Karpas-422 (cell line): ENCODE results near the gene THOC3. TPM values are rescaled to one million over a fixed set of nuclear protein-coding genes. Genes with fewer than 3 reads are reported as not detected.

Experiments used
- total RNA-seq: library from RNA; depleted of rRNA; stranded (reverse); fragments of >200 nt; shearing (Covaris generic); gene quantifications from 2 replicates; pipeline ENCODE4 v1.2.3, GENCODE V29; 2014; ENCODE audit warnings: low replicate concordance; rRNA removed

THOC3 gene
- total RNA-seq, 1 experiment from 2014 or later, result 33.7 TPM

Other genes with a start within 250 kb of the THOC3 start
- not detected in 2 replicates for gene CPLX2, start 96.7 kb downstream of the THOC3 start, total RNA-seq